ENCODE results near the gene ACCS.
A peak's percentile ranks its signal among the peaks of the same experiment; 100 is the strongest.

ACCS gene

GRCh38 chr11:44083433-44083832 lies 17.4 kb downstream of the ACCS start:
- in situ Hi-C loops (cut with HindIII; ENCODE audit: low pct_ligation_motif_present, low sequenced_read_pairs): no loop called here
- Histone ChIP-seq H3K4me3 (ENCODE audit: low read depth, low read length) (no peak overlapping the region), H3K27me3 (replicated peaks) (no peaks in the 10 kb centered on the region), H3K36me3 (replicated peaks) (no peaks in the 10 kb centered on the region), H3K27ac (no peak overlapping the region)
- no peak for DNase-seq
- no peak for TF ChIP-seq CTCF (IDR thresholded peaks at IDR 0.05; ENCODE audit: low read depth, low read length, missing control alignments)

- H3K4me3 ChIP-seq (ENCODE audit: low read depth, low read length): no peak overlapping the region
- no peaks in the 10 kb centered on the region for H3K27me3 ChIP-seq (replicated peaks)
- no peaks in the 10 kb centered on the region for H3K36me3 ChIP-seq (replicated peaks)
- in situ Hi-C loops (cut with HindIII; ENCODE audit: low pct_ligation_motif_present, low sequenced_read_pairs): no loop called here
- H3K27ac ChIP-seq: no peak overlapping the region
- peak; percentile 11 for DNase-seq
- no peak for TF ChIP-seq CTCF (IDR thresholded peaks at IDR 0.05; ENCODE audit: low read depth, low read length, missing control alignments)
Observed at GRCh38 chr11:44083906-44084305, 17.8 kb downstream of the ACCS start.

- Histone ChIP-seq H3K27ac (no peak overlapping the region), H3K4me3 (ENCODE audit: low read depth, low read length) (no peak overlapping the region), H3K36me3 (replicated peaks) (no peaks in the 10 kb centered on the region), H3K27me3 (replicated peaks) (no peaks in the 10 kb centered on the region)
- no peak for TF ChIP-seq CTCF (IDR thresholded peaks at IDR 0.05; ENCODE audit: low read depth, low read length, missing control alignments)
- no peak for DNase-seq
- in situ Hi-C loops (cut with HindIII; ENCODE audit: low pct_ligation_motif_present, low sequenced_read_pairs): no loop called here
Observed at GRCh38 chr11:44085330-44085729, 19.3 kb downstream of the ACCS start.

GRCh38 chr11:44088377-44088776 lies 22.3 kb downstream of the ACCS start:
- no peak for TF ChIP-seq CTCF (IDR thresholded peaks at IDR 0.05; ENCODE audit: low read depth, low read length, missing control alignments)
- Histone ChIP-seq H3K27me3 (replicated peaks) (no peaks in the 10 kb centered on the region), H3K4me3 (ENCODE audit: low read depth, low read length) (no peak overlapping the region), H3K36me3 (replicated peaks) (no peaks in the 10 kb centered on the region), H3K27ac (no peak overlapping the region)
- in situ Hi-C loops (cut with HindIII; ENCODE audit: low pct_ligation_motif_present, low sequenced_read_pairs): no loop called here
- no peak for DNase-seq

- no peak overlapping the region for H3K4me3 ChIP-seq (ENCODE audit: low read depth, low read length)
- no peak for TF ChIP-seq CTCF (IDR thresholded peaks at IDR 0.05; ENCODE audit: low read depth, low read length, missing control alignments)
- in situ Hi-C loops (cut with HindIII; ENCODE audit: low pct_ligation_motif_present, low sequenced_read_pairs): no loop called here
Observed at GRCh38 chr11:44088871-44089270, 22.8 kb downstream of the ACCS start.

GRCh38 chr11:44090539-44090938 lies 24.5 kb downstream of the ACCS start:
- in situ Hi-C loops (cut with HindIII; ENCODE audit: low pct_ligation_motif_present, low sequenced_read_pairs): no loop called here
- H3K27ac ChIP-seq: no peak overlapping the region
- no peaks in the 10 kb centered on the region for H3K36me3 ChIP-seq (replicated peaks)
- no peak overlapping the region for H3K4me3 ChIP-seq (ENCODE audit: low read depth, low read length)
- DNase-seq: no peak
- no peaks in the 10 kb centered on the region for H3K27me3 ChIP-seq (replicated peaks)
- TF ChIP-seq CTCF (IDR thresholded peaks at IDR 0.05; ENCODE audit: low read depth, low read length, missing control alignments): no peak

More at GRCh38 chr11:44088871-44089270, 22.8 kb downstream of the ACCS start:
- no peak for DNase-seq
- no peak overlapping the region for H3K27ac ChIP-seq
- no peaks in the 10 kb centered on the region for H3K36me3 ChIP-seq (replicated peaks)
- no peaks in the 10 kb centered on the region for H3K27me3 ChIP-seq (replicated peaks)

Data from brain microvascular endothelial cell (primary cell).